Measurements from ENCODE around the gene NIPAL3. TPM values are rescaled to one million over a fixed set of nuclear protein-coding genes. Genes with fewer than 3 reads are reported as not detected.

Gene NIPAL3
- total RNA-seq, 1 donor, result 31.8 TPM

- no peaks in the 10 kb centered on the region for H4K20me1 ChIP-seq (ENCODE audit: insufficient read depth, low read length)
- H3K27ac ChIP-seq (ENCODE audit: low read depth, low read length), result no peak overlapping the region
- no peaks in the 10 kb centered on the region for H3K79me2 ChIP-seq (ENCODE audit: insufficient read depth, low read length)
- DNase-seq (ENCODE audit: insufficient read length, low spot score, missing footprints), result no peak
- H3K36me3 ChIP-seq (ENCODE audit: insufficient read depth, low read length), result no peaks in the 10 kb centered on the region
- H3K27me3 ChIP-seq (ENCODE audit: insufficient read depth, low read length), result peaks cover 5% of the 10 kb centered on the region
- peaks cover 3% of the 10 kb centered on the region for H3K4me1 ChIP-seq (ENCODE audit: insufficient read depth, low read length)
- H3K4me2 ChIP-seq (ENCODE audit: insufficient read depth, low read length), result no peak overlapping the region
- H2AFZ ChIP-seq (ENCODE audit: low read length), result no peak overlapping the region
- no peaks in the 10 kb centered on the region for H3K9me3 ChIP-seq (ENCODE audit: low read depth, low read length)
- no peak overlapping the region for H3K4me3 ChIP-seq (ENCODE audit: insufficient read depth, low read length)
- TF ChIP-seq CTCF (IDR thresholded peaks at IDR 0.05; ENCODE audit: extremely low read depth, low read depth, low read length), result no peak
Observed at GRCh38 chr1:24504560-24504959, 89.0 kb downstream of the NIPAL3 start.

- H3K4me3 ChIP-seq (ENCODE audit: insufficient read depth, low read length), result no peak overlapping the region
- no peak for DNase-seq (ENCODE audit: insufficient read length, low spot score, missing footprints)
- no peak overlapping the region for H3K27ac ChIP-seq (ENCODE audit: low read depth, low read length)
- no peak overlapping the region for H2AFZ ChIP-seq (ENCODE audit: low read length)
- H3K27me3 ChIP-seq (ENCODE audit: insufficient read depth, low read length), result peaks cover 5% of the 10 kb centered on the region
- no peaks in the 10 kb centered on the region for H3K9me3 ChIP-seq (ENCODE audit: low read depth, low read length)
- H4K20me1 ChIP-seq (ENCODE audit: insufficient read depth, low read length), result no peaks in the 10 kb centered on the region
- no peaks in the 10 kb centered on the region for H3K36me3 ChIP-seq (ENCODE audit: insufficient read depth, low read length)
- no peak overlapping the region for H3K4me2 ChIP-seq (ENCODE audit: insufficient read depth, low read length)
- no peaks in the 10 kb centered on the region for H3K79me2 ChIP-seq (ENCODE audit: insufficient read depth, low read length)
- TF ChIP-seq CTCF (IDR thresholded peaks at IDR 0.05; ENCODE audit: extremely low read depth, low read depth, low read length), result no peak
- H3K4me1 ChIP-seq (ENCODE audit: insufficient read depth, low read length), result peaks cover 3% of the 10 kb centered on the region
Observed at GRCh38 chr1:24505816-24506215, 90.2 kb downstream of the NIPAL3 start.

GRCh38 chr1:24506691-24507381, 91.2 kb downstream of the NIPAL3 start:
- no peaks in the 10 kb centered on the region for H4K20me1 ChIP-seq (ENCODE audit: insufficient read depth, low read length)
- H3K4me2 ChIP-seq (ENCODE audit: insufficient read depth, low read length), result no peak overlapping the region
- H2AFZ ChIP-seq (ENCODE audit: low read length), result no peak overlapping the region
- H3K27ac ChIP-seq (ENCODE audit: low read depth, low read length), result no peak overlapping the region
- H3K79me2 ChIP-seq (ENCODE audit: insufficient read depth, low read length), result no peaks in the 10 kb centered on the region
- H3K27me3 ChIP-seq (ENCODE audit: insufficient read depth, low read length), result peaks cover 5% of the 10 kb centered on the region
- no peaks in the 10 kb centered on the region for H3K4me1 ChIP-seq (ENCODE audit: insufficient read depth, low read length)
- H3K36me3 ChIP-seq (ENCODE audit: insufficient read depth, low read length), result no peaks in the 10 kb centered on the region
- no peak overlapping the region for H3K4me3 ChIP-seq (ENCODE audit: insufficient read depth, low read length)
- no peak for TF ChIP-seq CTCF (IDR thresholded peaks at IDR 0.05; ENCODE audit: extremely low read depth, low read depth, low read length)
- DNase-seq (ENCODE audit: insufficient read length, low spot score, missing footprints), result no peak
- H3K9me3 ChIP-seq (ENCODE audit: low read depth, low read length), result no peaks in the 10 kb centered on the region

GRCh38 chr1:24507405-24507804, 91.8 kb downstream of the NIPAL3 start:
- Histone ChIP-seq H3K27me3 (ENCODE audit: insufficient read depth, low read length) (peaks cover 5% of the 10 kb centered on the region), H3K4me3 (ENCODE audit: insufficient read depth, low read length) (no peak overlapping the region), H3K79me2 (ENCODE audit: insufficient read depth, low read length) (no peaks in the 10 kb centered on the region)

More at GRCh38 chr1:24507405-24507804, 91.8 kb downstream of the NIPAL3 start:
- no peak for TF ChIP-seq CTCF (IDR thresholded peaks at IDR 0.05; ENCODE audit: extremely low read depth, low read depth, low read length)
- Histone ChIP-seq H3K27ac (ENCODE audit: low read depth, low read length) (no peak overlapping the region), H2AFZ (ENCODE audit: low read length) (no peak overlapping the region), H3K4me1 (ENCODE audit: insufficient read depth, low read length) (no peaks in the 10 kb centered on the region), H3K9me3 (ENCODE audit: low read depth, low read length) (no peaks in the 10 kb centered on the region), H4K20me1 (ENCODE audit: insufficient read depth, low read length) (no peaks in the 10 kb centered on the region), H3K4me2 (ENCODE audit: insufficient read depth, low read length) (no peak overlapping the region), H3K36me3 (ENCODE audit: insufficient read depth, low read length) (no peaks in the 10 kb centered on the region)
- no peak for DNase-seq (ENCODE audit: insufficient read length, low spot score, missing footprints)

Measured in osteoblast (primary cell).